ENCODE data around the gene HIF1A. TPM values are rescaled to one million over a fixed set of nuclear protein-coding genes. Genes with fewer than 3 reads are reported as not detected.

HIF1A gene
- total and polyA plus RNA-seq, 2 donors (not counting 1 experiment from before 2014, with no cell fraction given) = 44.2 to 261 TPM

DNA sequence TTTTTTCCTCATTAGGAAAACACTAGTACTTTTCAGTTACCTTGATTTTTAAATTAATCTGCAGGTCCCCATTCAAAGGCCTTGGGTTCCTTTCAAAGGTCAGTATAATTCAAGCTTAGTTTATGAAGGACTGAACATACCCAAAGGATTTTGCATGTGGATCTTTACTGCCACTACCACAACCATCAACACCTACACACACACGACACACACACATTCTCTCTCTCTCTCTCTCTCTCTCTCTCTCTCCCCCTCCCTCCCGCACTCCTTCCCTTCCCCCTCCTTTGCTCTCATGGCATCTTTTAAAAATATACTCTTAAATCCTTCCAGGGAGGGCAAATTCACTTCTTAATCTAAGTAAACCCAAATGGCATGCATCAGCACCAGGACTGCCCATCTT, 28.8 kb downstream of the HIF1A start:
- no peak overlapping the region for H3K4me3 Mint-ChIP-seq
- intact Hi-C loops (cut with micrococcal nuclease) = no loop called here
- H2AFZ ChIP-seq (ENCODE audit: insufficient read depth, low read depth, low read length, poor library complexity, severe bottlenecking) = no peak overlapping the region
- H3K9me3 Mint-ChIP-seq (ENCODE audit: insufficient read depth) = no peaks in the 10 kb centered on the region
- no peak for ATAC-seq (ENCODE audit: low read depth)
- no peaks in the 10 kb centered on the region for H3K9me3 ChIP-seq (ENCODE audit: control extremely low read depth in 1 of 3, control insufficient read depth in 2 of 3, insufficient read depth in 1 of 3, low read length in 2 of 3)
- peaks cover 8 to 51% of the 10 kb centered on the region in 2 experiments for H3K36me3 ChIP-seq (replicated peaks in 1 of 2; ENCODE audit: control extremely low read depth in 1 of 2, control insufficient read depth in 1 of 2, extremely low read depth in 1 of 2, insufficient read depth in 2 of 2, low read length in 1 of 2)
- peaks cover 67% of the 10 kb centered on the region for H3K4me1 Mint-ChIP-seq
- peaks cover 77% of the 10 kb centered on the region for H3K79me2 ChIP-seq (ENCODE audit: control insufficient read depth, insufficient read depth, low read length)
- CTCF ChIA-PET = interaction anchor here (0.6 to 2.1 kb wide), 3 partner anchors 113 to 262 kb away, joined by 4 to 6 read pairs (median 4); no protein-coding TSS in a partner anchor
- POLR2A ChIA-PET = interaction anchor here (0.7 kb wide), 1 partner anchor 246 kb away, joined by 3 read pairs; no protein-coding TSS in a partner anchor
- H3K9ac ChIP-seq (ENCODE audit: low read length) = no peak overlapping the region
- DNase-seq = no peak
- 67% methylated on average over 1 of the region's 2 CpGs for WGBS (ENCODE audit: insufficient coverage)
- no peak for TF ChIP-seq EZH2 (IDR thresholded peaks at IDR 0.05; ENCODE audit: borderline replicate concordance, insufficient read depth, low read depth, low read length, poor library complexity, severe bottlenecking)
- TF ChIP-seq CTCF (IDR thresholded peaks at IDR 0.05) = no peak
- H3K27ac Mint-ChIP-seq = no peak overlapping the region
- no peaks in the 10 kb centered on the region for H3K27me3 ChIP-seq (replicated peaks in 1 of 4; ENCODE audit: control extremely low read depth in 1 of 4, control insufficient read depth in 3 of 4, insufficient read depth in 4 of 4, low read length in 3 of 4)
- no peak overlapping the region for H3K4me3 ChIP-seq (ENCODE audit: control extremely low read depth in 1 of 5, extremely low read depth in 1 of 5, insufficient read depth in 1 of 5, low read depth in 2 of 5, low read length in 4 of 5)
- H3K27me3 Mint-ChIP-seq = no peaks in the 10 kb centered on the region
- no peak overlapping the region for H3K4me2 ChIP-seq (replicated peaks; ENCODE audit: low read depth, low read length, poor library complexity, severe bottlenecking)
- peak overlapping the region in 1 of 2 donors; percentile 58 for H3K27ac ChIP-seq (ENCODE audit: low read length in 2 of 2)
- H3K4me1 ChIP-seq (ENCODE audit: control insufficient read depth in 2 of 2, insufficient read depth in 2 of 2, low read length in 2 of 2) = peaks cover 24 to 29% of the 10 kb centered on the region in 2 donors
- peaks cover 5% of the 10 kb centered on the region for H4K20me1 ChIP-seq (ENCODE audit: control insufficient read depth, insufficient read depth, low read length, poor library complexity, severe bottlenecking)

- intact Hi-C loops (cut with micrococcal nuclease) = no loop called here
- H3K27ac ChIP-seq (ENCODE audit: low read length in 2 of 2) = peak overlapping the region; percentile 31 to 63
- peaks cover 58% of the 10 kb centered on the region for H3K4me1 Mint-ChIP-seq
Observed at GRCh38 chr14:61726778-61727658, 31.7 kb downstream of the HIF1A start.

More at GRCh38 chr14:61726778-61727658, 31.7 kb downstream of the HIF1A start:
- DNase-seq = peak; percentile 54
- Histone ChIP-seq H3K4me1 (ENCODE audit: control insufficient read depth in 2 of 2, insufficient read depth in 2 of 2, low read length in 2 of 2) (peaks cover 12% of the 10 kb centered on the region in 2 donors), H3K4me3 (ENCODE audit: control extremely low read depth in 1 of 5, extremely low read depth in 1 of 5, insufficient read depth in 1 of 5, low read depth in 2 of 5, low read length in 4 of 5) (no peak overlapping the region), H3K9me3 (ENCODE audit: control extremely low read depth in 1 of 3, control insufficient read depth in 2 of 3, insufficient read depth in 1 of 3, low read length in 2 of 3) (no peaks in the 10 kb centered on the region), H3K27me3 (replicated peaks in 1 of 4; ENCODE audit: control extremely low read depth in 1 of 4, control insufficient read depth in 3 of 4, insufficient read depth in 4 of 4, low read length in 3 of 4) (no peaks in the 10 kb centered on the region), H3K36me3 (replicated peaks in 1 of 2; ENCODE audit: control extremely low read depth in 1 of 2, control insufficient read depth in 1 of 2, extremely low read depth in 1 of 2, insufficient read depth in 2 of 2, low read length in 1 of 2) (peaks cover 12 to 61% of the 10 kb centered on the region in 2 experiments), H2AFZ (ENCODE audit: insufficient read depth, low read depth, low read length, poor library complexity, severe bottlenecking) (no peak overlapping the region), H3K9ac (ENCODE audit: low read length) (no peak overlapping the region), H3K4me2 (replicated peaks; ENCODE audit: low read depth, low read length, poor library complexity, severe bottlenecking) (peak overlapping the region; percentile 16), H3K79me2 (ENCODE audit: control insufficient read depth, insufficient read depth, low read length) (peaks cover 68% of the 10 kb centered on the region), H4K20me1 (ENCODE audit: control insufficient read depth, insufficient read depth, low read length, poor library complexity, severe bottlenecking) (no peaks in the 10 kb centered on the region)
- no CpG with 5 or more reads among the region's 7 CpGs for WGBS (ENCODE audit: insufficient coverage)
- no peaks in the 10 kb centered on the region for H3K27me3 Mint-ChIP-seq
- ChIA-PET CTCF (interaction anchor here (1.1 to 1.4 kb wide), 3 partner anchors 111 to 257 kb away, joined by 3 to 4 read pairs (median 3); no protein-coding TSS in a partner anchor), POLR2A (interaction anchor here (0.8 kb wide), 1 partner anchor 19 kb away, joined by 7 read pairs; no protein-coding TSS in a partner anchor)
- no peaks in the 10 kb centered on the region for H3K9me3 Mint-ChIP-seq (ENCODE audit: insufficient read depth)
- TF ChIP-seq CTCF (IDR thresholded peaks at IDR 0.05) (no peak), EZH2 (IDR thresholded peaks at IDR 0.05; ENCODE audit: borderline replicate concordance, insufficient read depth, low read depth, low read length, poor library complexity, severe bottlenecking) (no peak)
- H3K4me3 Mint-ChIP-seq = no peak overlapping the region
- peak overlapping the region; percentile 51 for H3K27ac Mint-ChIP-seq
- ATAC-seq (ENCODE audit: low read depth) = peak; percentile 57

Data from B cell (primary cell).